Measurements from ENCODE around the gene CCNQ. TPM values are rescaled to one million over a fixed set of nuclear protein-coding genes. Genes with fewer than 3 reads are reported as not detected.

The CCNQ gene
- 38.9 and 42.8 TPM in 2 replicates for total RNA-seq

- no peak for TF ChIP-seq CTCF (IDR thresholded peaks at IDR 0.05; ENCODE audit: insufficient read depth, low read depth, low read length)
- H3K4me3 ChIP-seq (ENCODE audit: low read depth, low read length), result peak within 1 kb of the TSS; percentile 71
- peak; percentile 29 for DNase-seq (ENCODE audit: low read depth)
Observed at GRCh38 chrX:153598541-153599191, at the start of gene CCNQ. Gene CCNQ (minus strand): TSS chrX:153599139. CDS start chrX:153599073, 66 bp downstream.

- no peak for TF ChIP-seq CTCF (IDR thresholded peaks at IDR 0.05; ENCODE audit: insufficient read depth, low read depth, low read length)
- no peak overlapping the region for H3K4me3 ChIP-seq (ENCODE audit: low read depth, low read length)
- DNase-seq (ENCODE audit: low read depth), result no peak
Observed at GRCh38 chrX:153647461-153648357, 48.8 kb upstream of the CCNQ start.

GRCh38 chrX:153646620-153647373 lies 47.9 kb upstream of the CCNQ start, which contains the start of gene DUSP9:
Gene DUSP9 (plus strand): TSS chrX:153647203. CDS start chrX:153647954, 751 bp downstream.
- peak; percentile 30 for DNase-seq (ENCODE audit: low read depth)
- TF ChIP-seq CTCF (IDR thresholded peaks at IDR 0.05; ENCODE audit: insufficient read depth, low read depth, low read length), result no peak
- peak within 1 kb of the TSS; percentile 12 for H3K4me3 ChIP-seq (ENCODE audit: low read depth, low read length)

- H3K4me3 ChIP-seq (ENCODE audit: low read depth, low read length), result no peak overlapping the region
- TF ChIP-seq CTCF (IDR thresholded peaks at IDR 0.05; ENCODE audit: insufficient read depth, low read depth, low read length), result no peak
- DNase-seq (ENCODE audit: low read depth), result no peak
Observed at GRCh38 chrX:153645921-153646488, 47.1 kb upstream of the CCNQ start.

- H3K4me3 ChIP-seq (ENCODE audit: low read depth, low read length), result no peak overlapping the region
- no peak for TF ChIP-seq CTCF (IDR thresholded peaks at IDR 0.05; ENCODE audit: insufficient read depth, low read depth, low read length)
- no peak for DNase-seq (ENCODE audit: low read depth)
Observed at GRCh38 chrX:153645151-153645550, 46.2 kb upstream of the CCNQ start.

All from fibroblast of villous mesenchyme (primary cell).